Naive thymus-derived CD4-positive, alpha-beta T cell (primary cell): Measurements from ENCODE around the gene COPS2. TPM values are rescaled to one million over a fixed set of nuclear protein-coding genes. Genes with fewer than 3 reads are reported as not detected.

ENCODE experiments used
- ATAC-seq: fragments of 150-1000 bp; cut with Tn5 transposase; 2 replicates; pipeline ENCODE4 v1.10.0; 2021; ENCODE audit warnings: mild to moderate bottlenecking, moderate library complexity
- CTCF ChIA-PET: fragments of 350-600 bp; sonication (Branson Sonifier 250); formaldehyde crosslinking; loops from one replicate; lab custom pipeline; 2021; ENCODE audit warnings: antibody characterized with exemption; lab: Charles Lee
- POLR2A ChIA-PET: fragments of 350-600 bp; sonication (Branson Sonifier 250); formaldehyde crosslinking; loops from one replicate; lab custom pipeline; 2021; ENCODE audit warnings: antibody characterized with exemption, inconsistent platforms; lab: Charles Lee
- DNase-seq, 9 donors: peaks; one replicate each; pipeline versions ENCODE4 v3.0.0 to v3.0.0-alpha.2; 2020 to 2022; ENCODE audit warnings: mixed read lengths in 1 of 9
- H3K27ac ChIP-seq: one replicate; pipeline ENCODE4 v1.7.0; 2013; ENCODE audit warnings: mild to moderate bottlenecking, low read depth, low read length, moderate library complexity
- H3K27me3 ChIP-seq, 2 donors: one replicate each; pipeline ENCODE4 v1.7.0; 2013; ENCODE audit warnings: low read length in 2 of 2, mild to moderate bottlenecking in 2 of 2, moderate library complexity in 2 of 2; ENCODE audit not compliant: control insufficient read depth in 2 of 2, insufficient read depth in 2 of 2
- H3K36me3 ChIP-seq, 3 experiments: 1 replicate in 2 of 3; 2 replicates in 1 of 3; pipeline ENCODE4 v1.7.0; 2013; ENCODE audit warnings: low read length in 3 of 3, mild to moderate bottlenecking in 3 of 3, moderate library complexity in 1 of 3; ENCODE audit not compliant: insufficient read depth in 3 of 3, control insufficient read depth in 2 of 3
- H3K4me1 ChIP-seq, 2 donors: one replicate each; pipeline ENCODE4 v1.7.0; 2013; ENCODE audit warnings: low read length in 2 of 2, mild to moderate bottlenecking in 2 of 2, moderate library complexity in 1 of 2; ENCODE audit not compliant: control insufficient read depth in 2 of 2, insufficient read depth in 2 of 2
- H3K4me3 ChIP-seq: 2 replicates; pipeline ENCODE4 v1.7.0; 2013; ENCODE audit warnings: mild to moderate bottlenecking, low read length
- H3K9me3 ChIP-seq, 3 experiments: 1 replicate in 2 of 3; 2 replicates in 1 of 3; pipeline ENCODE4 v1.7.0; 2013; ENCODE audit warnings: low read length in 3 of 3; ENCODE audit not compliant: control insufficient read depth in 2 of 3
- H3K27ac Mint-ChIP-seq, 9 donors: one replicate each; pipeline ENCODE4 v1.8.0; 2020 to 2022; ENCODE audit warnings: mixed read lengths in 9 of 9, mild to moderate bottlenecking in 8 of 9, moderate library complexity in 5 of 9, inconsistent platforms in 2 of 9
- H3K27me3 Mint-ChIP-seq, 5 donors: one replicate each; pipeline ENCODE4 v1.8.0; 2021 to 2022; ENCODE audit warnings: mixed read lengths in 5 of 5, mild to moderate bottlenecking in 1 of 5
- H3K36me3 Mint-ChIP-seq, 5 donors: one replicate each; pipeline ENCODE4 v1.8.0; 2020 to 2022; ENCODE audit warnings: mixed read lengths in 5 of 5, mild to moderate bottlenecking in 3 of 5, inconsistent platforms in 1 of 5
- H3K4me1 Mint-ChIP-seq, 7 donors: one replicate each; pipeline ENCODE4 v1.8.0; 2020 to 2022; ENCODE audit warnings: mixed read lengths in 7 of 7, mild to moderate bottlenecking in 3 of 7, inconsistent platforms in 1 of 7
- H3K4me3 Mint-ChIP-seq, 10 donors: one replicate each; pipeline ENCODE4 v1.8.0; 2020 to 2022; ENCODE audit warnings: mild to moderate bottlenecking in 10 of 10, mixed read lengths in 10 of 10, moderate library complexity in 6 of 10, inconsistent platforms in 2 of 10
- H3K9me3 Mint-ChIP-seq, 11 donors: one replicate each; pipeline ENCODE4 v1.8.0; 2020 to 2022; ENCODE audit warnings: mixed read lengths in 11 of 11, mild to moderate bottlenecking in 4 of 11, inconsistent platforms in 1 of 11, moderate library complexity in 1 of 11
- intact Hi-C, 2 donors: fragments of 100-400 bp; cut with micrococcal nuclease; formaldehyde crosslinking; loops; one replicate each; pipeline ENCODE4 v1.15.1; 2023
- polyA plus RNA-seq, 2 donors: library from polyadenylated mRNA; unstranded; fragments of 300-500 nt; fragmentation: Illumina TruSeq; gene quantifications; one replicate each; pipeline ENCODE4 v1.2.3, GENCODE V29; 2021
- total RNA-seq, 6 experiments: library from RNA in 5 of 6; stranded (reverse) in 5 of 6; gene quantifications; 1 replicate in 5 of 6; 2 replicates in 1 of 6; pipeline ENCODE4 v1.2.3 and lab custom pipeline; 2021 to 2026

The COPS2 gene
- total and polyA plus RNA-seq, 7 experiments from 2014 or later: 25.4 to 91.5 (median 62.1) TPM

DNA sequence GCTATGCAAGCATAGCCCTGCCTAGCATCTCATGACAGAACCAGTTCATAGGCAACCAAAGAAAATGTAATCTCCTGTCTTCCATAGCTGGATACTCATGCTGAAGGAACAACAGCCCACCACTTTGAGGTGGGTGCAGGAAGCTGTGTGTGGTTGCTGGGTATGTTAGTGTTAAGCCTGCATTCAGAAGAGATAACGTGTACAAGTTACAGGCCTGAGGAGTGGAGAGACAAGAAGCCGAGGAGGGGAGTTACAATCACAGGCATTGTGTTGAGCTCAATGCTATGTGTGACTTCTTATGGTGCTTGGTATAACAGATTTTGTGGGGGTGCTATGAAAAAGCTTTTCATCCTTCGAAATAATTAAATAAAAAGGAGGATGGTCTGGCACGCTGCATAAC lies 66.4 kb downstream of the COPS2 start:
- ChIA-PET CTCF (no interaction called here), POLR2A (no interaction called here)
- Mint-ChIP-seq H3K4me3 (no peak overlapping the region), H3K36me3 (no peaks in the 10 kb centered on the region), H3K9me3 (no peaks in the 10 kb centered on the region), H3K4me1 (no peaks in the 10 kb centered on the region), H3K27ac (no peak overlapping the region), H3K27me3 (peaks cover 0 to 6% (median 0%) of the 10 kb centered on the region in 5 donors)
- Histone ChIP-seq H3K9me3 (no peaks in the 10 kb centered on the region), H3K27ac (no peak overlapping the region), H3K36me3 (no peaks in the 10 kb centered on the region), H3K4me3 (no peak overlapping the region), H3K4me1 (no peaks in the 10 kb centered on the region), H3K27me3 (no peaks in the 10 kb centered on the region)
- DNase-seq: no peak
- ATAC-seq: no peak
- intact Hi-C loops: no loop called here

DNA sequence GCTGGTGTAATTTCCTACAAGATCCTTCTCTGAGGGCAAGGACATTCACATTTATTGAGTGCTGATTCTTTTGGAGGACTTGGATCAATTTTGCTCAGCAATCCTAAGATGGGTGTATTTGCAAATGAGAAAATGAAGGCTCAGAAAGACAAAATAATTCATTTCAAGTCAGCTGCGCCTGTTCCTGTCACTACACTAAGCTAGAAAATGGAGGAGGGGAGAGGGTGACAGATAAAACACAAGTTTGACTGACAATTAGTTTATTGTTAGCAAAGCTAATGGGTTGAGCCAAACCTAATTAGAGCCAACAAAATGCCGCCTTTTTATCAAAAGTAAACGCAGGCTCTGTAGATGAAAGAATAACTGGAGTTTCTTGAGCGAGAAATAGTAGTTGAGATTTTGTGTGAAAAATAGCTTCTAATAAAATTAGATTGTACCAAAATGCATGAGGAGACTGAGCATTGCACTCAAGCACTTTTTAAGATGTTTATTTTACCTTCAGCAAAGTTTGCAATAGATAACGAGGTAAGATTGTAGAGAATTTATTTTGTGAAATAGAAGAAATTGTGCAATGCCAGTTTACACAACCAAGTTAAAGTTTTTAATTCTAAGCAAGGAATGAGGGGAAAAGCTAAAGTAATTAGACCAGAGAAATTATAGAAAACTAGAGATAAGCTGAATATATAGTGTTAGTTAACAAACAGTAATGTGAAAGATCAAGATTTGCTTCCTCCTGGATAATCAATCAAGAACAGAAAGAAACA lies 69.5 kb downstream of the COPS2 start:
- Histone ChIP-seq H3K27me3 (no peaks in the 10 kb centered on the region), H3K4me1 (no peaks in the 10 kb centered on the region), H3K4me3 (no peak overlapping the region), H3K9me3 (no peaks in the 10 kb centered on the region), H3K27ac (no peak overlapping the region), H3K36me3 (no peaks in the 10 kb centered on the region)
- DNase-seq: no peak
- Mint-ChIP-seq H3K9me3 (no peaks in the 10 kb centered on the region), H3K27me3 (peaks cover 0 to 6% (median 0%) of the 10 kb centered on the region in 5 donors), H3K4me3 (no peak overlapping the region), H3K4me1 (no peaks in the 10 kb centered on the region), H3K36me3 (peaks cover 0 to 3% (median 0%) of the 10 kb centered on the region in 5 donors), H3K27ac (peak overlapping the region in 1 of 9 donors; percentile 42)
- intact Hi-C loops: no loop called here
- ChIA-PET POLR2A (no interaction called here), CTCF (interaction anchor here (0.5 to 0.6 kb wide), 3 partner anchors 9 to 137 kb away, joined by 3 to 5 read pairs (median 3); no protein-coding TSS in a partner anchor)
- ATAC-seq: no peak

DNA sequence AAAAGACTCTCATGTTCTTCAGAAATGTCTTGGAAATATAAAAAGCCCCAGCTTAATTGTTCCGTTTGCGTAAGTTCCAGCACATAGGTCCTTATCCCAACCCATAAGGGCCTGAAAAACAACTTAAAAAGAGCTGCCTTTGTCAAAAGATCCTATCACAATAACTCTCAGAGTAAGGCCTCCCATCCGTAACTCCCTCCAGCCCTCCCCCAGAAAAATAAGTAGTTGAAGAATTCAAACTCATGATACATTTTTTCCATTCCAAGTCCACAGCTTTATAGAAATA lies 71.2 kb downstream of the COPS2 start:
- no peak overlapping the region for H3K4me3 ChIP-seq
- H3K36me3 ChIP-seq: no peaks in the 10 kb centered on the region
- Mint-ChIP-seq H3K4me1 (no peaks in the 10 kb centered on the region), H3K9me3 (no peaks in the 10 kb centered on the region), H3K27me3 (peaks cover 0 to 12% (median 4%) of the 10 kb centered on the region in 5 donors), H3K27ac (no peak overlapping the region), H3K36me3 (peaks cover 0 to 3% (median 0%) of the 10 kb centered on the region in 5 donors), H3K4me3 (no peak overlapping the region)
- POLR2A ChIA-PET: no interaction called here
- no peaks in the 10 kb centered on the region for H3K9me3 ChIP-seq
- DNase-seq (no peak), ATAC-seq (no peak)
- H3K27me3 ChIP-seq: no peaks in the 10 kb centered on the region
- intact Hi-C loops: no loop called here
- CTCF ChIA-PET: no interaction called here
- H3K4me1 ChIP-seq: no peaks in the 10 kb centered on the region
- H3K27ac ChIP-seq: no peak overlapping the region

DNA sequence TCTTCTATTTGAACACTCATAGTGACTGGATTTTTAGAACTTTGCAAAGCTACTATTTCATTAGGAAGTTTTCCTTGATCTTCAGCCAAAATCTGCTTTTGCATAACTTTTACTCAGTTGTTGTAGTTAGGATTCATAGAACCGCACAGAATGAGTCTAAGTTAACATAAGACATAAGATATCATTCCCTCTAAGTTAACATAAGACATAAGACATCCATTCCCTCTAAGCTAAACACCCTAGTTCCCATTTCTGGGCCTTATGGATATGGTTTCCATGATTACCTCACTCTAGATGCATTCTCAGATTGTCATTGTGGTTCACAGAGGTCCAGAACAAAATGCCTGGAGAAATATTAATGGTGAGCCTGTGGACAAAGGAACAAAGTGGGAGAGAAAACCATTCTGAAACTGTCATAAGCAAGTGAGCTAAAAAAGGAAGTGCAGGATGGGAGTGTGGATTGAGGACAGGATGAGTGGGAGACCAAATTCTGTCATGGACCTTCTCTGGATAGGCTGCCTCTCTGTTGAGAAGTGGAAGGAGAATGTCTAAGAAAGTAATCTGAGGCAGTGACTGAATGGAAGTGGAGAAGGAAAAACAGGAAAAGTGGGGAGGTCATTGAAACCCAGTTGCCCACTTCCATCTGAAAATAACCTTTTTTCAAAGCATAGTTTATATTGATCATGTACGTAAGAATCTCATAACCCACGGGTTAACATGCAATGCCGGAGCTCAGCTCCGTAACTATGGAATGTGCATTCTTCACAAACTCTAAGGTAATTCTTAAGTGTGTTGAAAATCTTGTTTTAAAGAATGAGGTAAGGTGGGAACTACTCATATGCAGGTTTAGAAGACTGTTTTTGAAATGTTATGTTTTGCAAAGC lies 71.8 kb downstream of the COPS2 start:
- Mint-ChIP-seq H3K4me1 (no peaks in the 10 kb centered on the region), H3K4me3 (no peak overlapping the region), H3K36me3 (peaks cover 0 to 3% (median 0%) of the 10 kb centered on the region in 5 donors), H3K9me3 (no peaks in the 10 kb centered on the region), H3K27ac (no peak overlapping the region), H3K27me3 (peaks cover 0 to 12% (median 4%) of the 10 kb centered on the region in 5 donors)
- no peaks in the 10 kb centered on the region for H3K9me3 ChIP-seq
- no peaks in the 10 kb centered on the region for H3K4me1 ChIP-seq
- no peaks in the 10 kb centered on the region for H3K27me3 ChIP-seq
- no peak for ATAC-seq
- ChIA-PET POLR2A (interaction anchor here (0.6 kb wide), 1 partner anchor 32 kb away, joined by 3 read pairs; no protein-coding TSS in a partner anchor), CTCF (no interaction called here)
- no peak for DNase-seq
- H3K36me3 ChIP-seq: no peaks in the 10 kb centered on the region
- no peak overlapping the region for H3K27ac ChIP-seq
- intact Hi-C loops: no loop called here
- no peak overlapping the region for H3K4me3 ChIP-seq

DNA sequence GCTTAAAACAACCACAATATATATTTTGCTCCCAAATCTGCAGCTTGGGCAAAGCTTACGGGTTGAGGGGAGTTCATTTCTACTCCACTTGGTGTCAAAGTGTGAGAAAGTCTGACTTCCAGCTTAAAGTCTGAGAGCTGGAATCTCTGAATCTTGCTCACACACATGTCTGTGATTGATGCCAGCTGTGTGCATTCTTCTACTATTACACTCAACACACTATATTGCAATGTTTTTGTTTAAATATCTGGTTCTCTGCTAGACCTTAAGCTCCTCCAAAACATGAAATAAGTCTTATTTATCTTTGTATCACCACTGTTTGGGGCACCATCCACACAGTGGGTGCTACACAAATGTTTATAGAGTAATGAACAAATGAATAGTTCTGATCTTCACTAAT lies 72.4 kb downstream of the COPS2 start:
- no peak overlapping the region for H3K4me3 ChIP-seq
- Mint-ChIP-seq H3K9me3 (no peaks in the 10 kb centered on the region), H3K36me3 (peaks cover 0 to 3% (median 0%) of the 10 kb centered on the region in 5 donors), H3K27ac (no peak overlapping the region), H3K4me3 (no peak overlapping the region), H3K4me1 (no peaks in the 10 kb centered on the region), H3K27me3 (peaks cover 0 to 12% (median 4%) of the 10 kb centered on the region in 5 donors)
- H3K4me1 ChIP-seq: no peaks in the 10 kb centered on the region
- no peak overlapping the region for H3K27ac ChIP-seq
- CTCF ChIA-PET: no interaction called here
- DNase-seq (no peak), ATAC-seq (no peak)
- POLR2A ChIA-PET: interaction anchor here (0.6 kb wide), 1 partner anchor 32 kb away, joined by 3 read pairs; no protein-coding TSS in a partner anchor
- no peaks in the 10 kb centered on the region for H3K9me3 ChIP-seq
- no peaks in the 10 kb centered on the region for H3K27me3 ChIP-seq
- intact Hi-C loops: no loop called here
- H3K36me3 ChIP-seq: no peaks in the 10 kb centered on the region

DNA sequence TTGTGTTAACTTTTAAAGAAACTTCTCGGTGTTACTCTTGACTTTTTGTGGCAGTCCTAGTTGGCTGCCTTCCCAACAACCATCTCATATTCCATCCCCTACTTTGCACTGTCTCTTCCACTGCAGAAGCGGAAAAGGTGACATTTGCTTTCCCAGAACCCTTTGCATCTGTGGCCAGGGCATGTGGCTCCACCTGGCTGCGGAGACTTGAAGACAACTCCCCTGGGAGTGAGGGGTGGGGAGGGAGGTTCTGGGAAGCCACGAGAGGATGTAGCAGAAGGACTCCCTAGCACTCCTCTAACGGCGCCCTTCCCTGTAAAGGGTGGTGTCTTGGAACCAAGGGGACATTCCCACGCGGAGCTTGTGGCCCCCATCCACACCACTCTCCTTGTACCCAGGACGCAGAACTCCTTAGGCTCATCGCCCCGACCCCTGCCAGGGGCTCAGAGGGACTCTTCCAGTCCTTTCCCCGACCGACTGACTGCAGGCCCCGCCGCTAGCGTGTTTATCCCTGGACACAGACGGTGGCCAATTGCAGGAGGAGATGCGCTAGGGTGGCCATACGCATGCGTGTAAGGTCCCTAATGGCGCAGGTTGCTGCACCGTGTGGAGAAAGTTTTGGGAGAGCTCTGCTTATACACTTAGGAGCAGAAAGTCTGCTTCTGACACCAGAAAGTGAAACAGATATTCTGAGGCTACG lies 75.9 kb downstream of the COPS2 start:
- no peaks in the 10 kb centered on the region for H3K4me1 Mint-ChIP-seq
- Histone ChIP-seq H3K4me3 (no peak overlapping the region), H3K27me3 (no peaks in the 10 kb centered on the region), H3K4me1 (no peaks in the 10 kb centered on the region), H3K36me3 (no peaks in the 10 kb centered on the region), H3K27ac (no peak overlapping the region), H3K9me3 (no peaks in the 10 kb centered on the region)
- intact Hi-C loops: no loop called here
- POLR2A ChIA-PET: no interaction called here
- no peak overlapping the region for H3K4me3 Mint-ChIP-seq
- no peak overlapping the region for H3K27ac Mint-ChIP-seq
- peaks cover 0 to 3% (median 0%) of the 10 kb centered on the region in 5 donors for H3K36me3 Mint-ChIP-seq
- H3K27me3 Mint-ChIP-seq: peaks cover 0 to 6% (median 0%) of the 10 kb centered on the region in 5 donors
- ATAC-seq (no peak), DNase-seq (no peak)
- peaks cover 0 to 3% (median 0%) of the 10 kb centered on the region in 11 donors for H3K9me3 Mint-ChIP-seq
- CTCF ChIA-PET: no interaction called here
